Measurements from ENCODE around the gene LMLN. TPM values are rescaled to one million over a fixed set of nuclear protein-coding genes. Genes with fewer than 3 reads are reported as not detected.
"Not testable (repeated sequence)": the region's sequence is repeated elsewhere in the genome, so short reads cannot be mapped to it uniquely, and the experiment has no call there.

Gene LMLN
- polyA plus RNA-seq, 3 donors = 0.56 to 2.5 (median 1.3) TPM

- no peak overlapping the region for H3K27ac ChIP-seq (ENCODE audit: low read depth, low read length)
- WGBS, 3 donors = 51 to 63% (median 61%) methylated on average over 6 of the region's 6 CpGs
Observed at GRCh38 chr3:197953325-197953724, 6.7 kb upstream of the LMLN start.

GRCh38 chr3:197953881-197954280, 6.1 kb upstream of the LMLN start:
- 51 to 68% (median 55%) methylated on average over 7 of the region's 7 CpGs for WGBS, 3 donors

GRCh38 chr3:197955892-197956477, 4.0 kb upstream of the LMLN start:
- H3K27ac ChIP-seq (ENCODE audit: low read depth, low read length) = no peak overlapping the region
- 89 to 95% (median 93%) methylated on average over 4 of the region's 4 CpGs for WGBS, 3 donors

More at GRCh38 chr3:197953881-197954280, 6.1 kb upstream of the LMLN start:
- H3K27ac ChIP-seq (ENCODE audit: low read depth, low read length) = no peak overlapping the region

- 91 to 93% (median 91%) methylated on average over 2 of the region's 2 CpGs for WGBS, 3 donors
- H3K27ac ChIP-seq (ENCODE audit: low read depth, low read length) = no peak overlapping the region
Observed at GRCh38 chr3:197956626-197956988, 3.4 kb upstream of the LMLN start.

DNA sequence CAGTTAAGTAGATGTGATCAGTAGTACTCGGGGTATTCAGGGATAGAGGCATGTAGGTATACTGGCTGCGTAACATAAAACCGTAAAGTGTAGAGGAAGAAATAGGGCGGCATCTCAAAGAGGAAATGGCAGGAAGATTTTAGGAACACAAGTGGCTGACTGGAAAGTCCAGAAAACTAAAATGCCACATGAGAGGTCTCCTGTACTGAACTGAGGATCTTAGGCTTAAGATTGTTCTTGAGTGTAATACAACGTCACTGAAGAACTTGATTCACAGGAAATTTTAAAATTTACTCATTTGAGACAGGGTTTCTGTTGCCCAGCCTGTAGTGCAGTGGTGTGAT, 2.3 kb upstream of the LMLN start:
- 66 to 82% (median 74%) methylated on average over 5 of the region's 5 CpGs for WGBS, 3 donors
- no peak overlapping the region for H3K27ac ChIP-seq (ENCODE audit: low read depth, low read length)

DNA sequence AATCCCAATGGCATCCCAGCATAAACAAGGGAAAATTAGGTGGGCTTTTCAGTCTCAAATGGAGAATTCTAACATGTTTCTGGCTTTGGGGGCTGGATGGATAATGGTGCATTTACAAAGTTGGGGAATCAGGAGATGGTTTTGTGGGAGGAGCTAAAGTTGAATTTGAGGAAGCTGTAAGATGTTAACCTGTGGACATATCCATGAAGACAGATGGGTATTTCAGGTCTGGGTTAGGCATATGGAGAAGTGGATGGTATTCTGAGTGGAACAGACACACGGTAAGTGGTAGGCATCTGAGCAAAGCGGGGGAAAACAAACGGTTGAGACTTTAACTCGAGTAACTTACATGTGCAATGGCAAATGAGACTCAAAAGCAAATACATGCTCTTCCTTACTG, 1.7 kb upstream of the LMLN start:
- H3K27ac ChIP-seq (ENCODE audit: low read depth, low read length) = no peak overlapping the region
- 90 to 93% (median 92%) methylated on average over 4 of the region's 4 CpGs for whole genome bisulfite sequencing, 3 donors

DNA sequence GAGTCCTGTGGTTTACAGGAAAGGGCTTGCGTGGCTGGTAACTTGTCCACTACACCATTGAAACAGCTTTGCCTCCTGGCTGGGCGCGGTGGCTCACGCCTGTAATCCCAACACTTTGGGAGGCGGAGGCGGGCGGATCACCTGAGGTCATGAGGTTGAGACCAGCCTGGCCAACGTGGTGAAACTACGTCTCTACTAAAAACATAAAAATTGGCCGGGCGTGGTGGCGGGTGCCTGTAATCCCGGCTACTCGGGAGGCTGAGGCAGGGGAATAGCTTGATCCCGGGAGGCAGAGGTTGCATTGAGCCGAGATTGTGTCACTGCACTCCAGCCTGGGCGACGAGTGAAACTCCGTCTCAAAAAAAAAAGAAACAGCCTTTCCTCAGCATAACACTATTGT, 1.2 kb upstream of the LMLN start:
- not testable (repeated sequence) for H3K27ac ChIP-seq (ENCODE audit: low read depth, low read length)
- WGBS, 3 donors = 93 to 97% (median 94%) methylated on average over 19 of the region's 19 CpGs

- 49 to 52% (median 49%) methylated on average over 6 of the region's 6 CpGs for WGBS, 3 donors
- H3K27ac ChIP-seq (ENCODE audit: low read depth, low read length) = peak overlapping the region; percentile 13
Observed at GRCh38 chr3:197959500-197959890, 522 bp upstream of the LMLN start.

- no peak overlapping the region for H3K27ac ChIP-seq (ENCODE audit: low read depth, low read length)
- WGBS, 3 donors = 7 to 11% (median 10%) methylated on average over 23 of the region's 23 CpGs
Observed at GRCh38 chr3:197960694-197961581, 921 bp downstream of the LMLN start.

GRCh38 chr3:197961582-197961945, 1.5 kb downstream of the LMLN start:
- 63 to 85% (median 67%) methylated on average over 9 of the region's 9 CpGs for WGBS, 3 donors
- no peak overlapping the region for H3K27ac ChIP-seq (ENCODE audit: low read depth, low read length)

GRCh38 chr3:197963019-197963637, 3.1 kb downstream of the LMLN start:
- H3K27ac ChIP-seq (ENCODE audit: low read depth, low read length) = no peak overlapping the region
- WGBS, 3 donors = 91 to 94% (median 94%) methylated on average over 5 of the region's 5 CpGs

DNA sequence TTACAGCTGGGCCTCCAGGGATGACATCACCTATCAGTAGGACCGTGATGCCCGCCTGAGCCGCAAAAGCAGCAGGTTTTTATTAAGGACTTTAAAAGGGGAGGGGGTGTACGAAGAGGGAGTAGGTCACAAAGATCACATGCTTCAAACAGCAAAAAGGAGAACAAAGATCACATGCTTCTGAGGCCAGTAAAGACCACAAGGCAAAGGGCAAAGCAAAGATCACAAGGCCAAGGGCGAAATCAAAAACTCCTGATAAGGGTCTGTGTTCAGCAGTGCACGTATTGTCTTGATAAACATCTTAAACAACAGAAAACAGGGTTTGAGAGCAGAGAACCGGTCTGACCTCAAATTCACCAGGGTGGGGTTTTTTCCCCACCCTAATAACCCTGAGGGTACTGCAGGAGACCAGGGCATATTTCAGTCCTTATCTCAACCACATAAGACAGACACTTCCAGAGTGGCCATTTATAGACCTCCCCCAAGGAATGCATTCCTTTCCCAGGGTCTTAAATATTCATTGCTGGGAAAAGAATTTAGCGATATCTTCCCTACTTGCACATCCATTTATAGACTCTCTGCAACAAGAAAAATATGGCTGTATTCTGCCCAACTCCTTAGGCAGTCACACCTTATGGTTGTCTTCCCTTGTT, 7.4 kb downstream of the LMLN start:
- 95 to 96% (median 96%) methylated on average over 8 of the region's 8 CpGs for WGBS, 3 donors
- H3K27ac ChIP-seq (ENCODE audit: low read depth, low read length) = not testable (repeated sequence)

DNA sequence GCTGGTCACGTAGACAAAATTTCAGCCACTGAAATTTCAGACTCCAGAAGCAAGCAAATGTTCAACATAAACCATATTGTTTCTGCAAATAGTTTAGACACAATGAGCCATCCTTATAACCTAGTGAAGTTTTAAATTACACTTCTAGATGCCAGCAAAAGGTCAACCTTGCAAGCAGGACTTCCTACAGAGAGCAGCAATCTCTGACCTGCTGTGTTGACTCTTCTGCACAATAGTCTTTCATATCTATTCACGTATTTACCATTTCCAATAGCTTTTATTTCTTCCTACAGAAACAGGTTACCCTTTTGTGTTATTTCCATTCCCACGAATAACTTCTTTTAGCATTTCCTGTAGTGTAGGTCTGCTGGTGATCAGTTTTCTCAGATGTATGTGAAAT, 10.6 kb downstream of the LMLN start:
- H3K27ac ChIP-seq (ENCODE audit: low read depth, low read length) = no peak overlapping the region
- WGBS, 3 donors = 64 to 79% (median 75%) methylated on average over 3 of the region's 3 CpGs

- H3K27ac ChIP-seq (ENCODE audit: low read depth, low read length) = no peak overlapping the region
- WGBS, 3 donors = 68 to 82% (median 74%) methylated on average over 1 of the region's 1 CpG
Observed at GRCh38 chr3:197974016-197974415, 14.0 kb downstream of the LMLN start.

DNA sequence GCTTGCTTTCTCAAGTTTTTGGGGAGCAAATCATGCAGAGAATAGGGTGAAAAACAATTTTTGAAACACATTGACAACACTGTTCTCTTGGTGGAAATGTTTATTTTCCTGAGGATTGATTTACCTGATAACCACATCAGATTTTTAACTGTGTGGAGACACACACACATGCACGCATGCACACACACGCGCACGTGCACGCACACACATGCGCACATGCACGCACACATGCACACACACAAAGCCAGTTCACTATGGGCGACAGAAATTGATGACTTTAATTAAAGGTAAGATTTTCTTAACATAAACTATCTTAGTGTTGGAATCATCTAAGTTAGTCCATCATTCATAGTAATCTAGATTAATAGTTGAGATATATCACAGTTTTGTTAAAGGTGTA, 15.3 kb downstream of the LMLN start:
- no peak overlapping the region for H3K27ac ChIP-seq (ENCODE audit: low read depth, low read length)
- WGBS, 3 donors = 96 to 97% (median 97%) methylated on average over 8 of the region's 8 CpGs

GRCh38 chr3:197983076-197983475, 23.1 kb downstream of the LMLN start:
- WGBS, 3 donors = 93 to 100% (median 98%) methylated on average over 1 of the region's 1 CpG
- no peak overlapping the region for H3K27ac ChIP-seq (ENCODE audit: low read depth, low read length)

DNA sequence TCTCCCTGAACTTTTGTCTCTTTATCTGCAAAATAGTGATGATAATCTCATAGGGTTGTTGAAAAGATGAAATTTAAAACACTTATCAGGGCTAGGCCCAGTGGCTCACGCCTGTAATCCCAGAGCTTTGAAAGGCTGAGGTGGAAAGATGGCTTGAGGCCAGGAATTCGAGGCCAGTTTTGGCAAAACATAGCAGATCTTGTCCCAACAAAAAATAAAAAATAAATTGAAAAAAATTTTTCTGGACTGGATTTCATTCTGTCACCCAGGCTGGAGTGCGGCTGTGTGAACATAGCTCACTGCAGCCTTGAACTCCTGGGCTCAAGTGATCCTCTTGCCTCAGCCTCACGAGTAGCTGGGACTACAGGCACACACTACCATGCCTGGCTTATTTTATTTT, 29.6 kb downstream of the LMLN start:
- WGBS, 3 donors = 52 to 68% (median 65%) methylated on average over 4 of the region's 4 CpGs
- no peak overlapping the region for H3K27ac ChIP-seq (ENCODE audit: low read depth, low read length)

GRCh38 chr3:197994736-197995135, 34.7 kb downstream of the LMLN start:
- 59 to 100% (median 96%) methylated on average over 1 of the region's 1 CpG for WGBS, 3 donors
- H3K27ac ChIP-seq (ENCODE audit: low read depth, low read length) = no peak overlapping the region

GRCh38 chr3:197996855-197997254, 36.8 kb downstream of the LMLN start:
- no peak overlapping the region for H3K27ac ChIP-seq (ENCODE audit: low read depth, low read length)
- WGBS, 3 donors = 80 to 93% (median 91%) methylated on average over 5 of the region's 5 CpGs

Measured in adipose tissue (tissue), 3 donors.